ENCODE results near the gene IMPDH1.

The IMPDH1 gene

DNA sequence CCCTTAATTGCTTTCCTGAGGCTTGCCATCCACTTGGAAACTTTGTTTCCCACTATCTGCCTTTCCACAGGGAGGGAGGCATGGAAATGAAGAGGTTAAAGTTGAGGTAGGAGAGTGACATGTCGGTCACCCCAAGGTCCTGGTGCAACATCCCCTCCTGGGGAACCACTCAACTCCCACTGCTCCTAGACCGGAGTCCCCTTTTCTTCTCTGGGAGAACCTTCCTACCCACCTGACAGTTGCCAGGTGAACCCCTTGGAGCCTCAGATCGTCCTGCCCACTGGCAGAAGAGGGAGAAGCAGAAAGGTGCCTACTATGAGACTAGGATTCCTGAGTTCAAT lies 21.7 kb downstream of the IMPDH1 start:
- DNase-seq (ENCODE audit: low read depth) = no peak
- H3K4me3 ChIP-seq (ENCODE audit: low read depth, low read length) = no peak overlapping the region
- TF ChIP-seq, protein P1, sequence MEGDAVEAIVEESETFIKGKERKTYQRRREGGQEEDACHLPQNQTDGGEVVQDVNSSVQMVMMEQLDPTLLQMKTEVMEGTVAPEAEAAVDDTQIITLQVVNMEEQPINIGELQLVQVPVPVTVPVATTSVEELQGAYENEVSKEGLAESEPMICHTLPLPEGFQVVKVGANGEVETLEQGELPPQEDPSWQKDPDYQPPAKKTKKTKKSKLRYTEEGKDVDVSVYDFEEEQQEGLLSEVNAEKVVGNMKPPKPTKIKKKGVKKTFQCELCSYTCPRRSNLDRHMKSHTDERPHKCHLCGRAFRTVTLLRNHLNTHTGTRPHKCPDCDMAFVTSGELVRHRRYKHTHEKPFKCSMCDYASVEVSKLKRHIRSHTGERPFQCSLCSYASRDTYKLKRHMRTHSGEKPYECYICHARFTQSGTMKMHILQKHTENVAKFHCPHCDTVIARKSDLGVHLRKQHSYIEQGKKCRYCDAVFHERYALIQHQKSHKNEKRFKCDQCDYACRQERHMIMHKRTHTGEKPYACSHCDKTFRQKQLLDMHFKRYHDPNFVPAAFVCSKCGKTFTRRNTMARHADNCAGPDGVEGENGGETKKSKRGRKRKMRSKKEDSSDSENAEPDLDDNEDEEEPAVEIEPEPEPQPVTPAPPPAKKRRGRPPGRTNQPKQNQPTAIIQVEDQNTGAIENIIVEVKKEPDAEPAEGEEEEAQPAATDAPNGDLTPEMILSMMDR (IDR thresholded peaks at IDR 0.05; ENCODE audit: control insufficient read depth, extremely low read depth, insufficient read depth) = no peak

DNA sequence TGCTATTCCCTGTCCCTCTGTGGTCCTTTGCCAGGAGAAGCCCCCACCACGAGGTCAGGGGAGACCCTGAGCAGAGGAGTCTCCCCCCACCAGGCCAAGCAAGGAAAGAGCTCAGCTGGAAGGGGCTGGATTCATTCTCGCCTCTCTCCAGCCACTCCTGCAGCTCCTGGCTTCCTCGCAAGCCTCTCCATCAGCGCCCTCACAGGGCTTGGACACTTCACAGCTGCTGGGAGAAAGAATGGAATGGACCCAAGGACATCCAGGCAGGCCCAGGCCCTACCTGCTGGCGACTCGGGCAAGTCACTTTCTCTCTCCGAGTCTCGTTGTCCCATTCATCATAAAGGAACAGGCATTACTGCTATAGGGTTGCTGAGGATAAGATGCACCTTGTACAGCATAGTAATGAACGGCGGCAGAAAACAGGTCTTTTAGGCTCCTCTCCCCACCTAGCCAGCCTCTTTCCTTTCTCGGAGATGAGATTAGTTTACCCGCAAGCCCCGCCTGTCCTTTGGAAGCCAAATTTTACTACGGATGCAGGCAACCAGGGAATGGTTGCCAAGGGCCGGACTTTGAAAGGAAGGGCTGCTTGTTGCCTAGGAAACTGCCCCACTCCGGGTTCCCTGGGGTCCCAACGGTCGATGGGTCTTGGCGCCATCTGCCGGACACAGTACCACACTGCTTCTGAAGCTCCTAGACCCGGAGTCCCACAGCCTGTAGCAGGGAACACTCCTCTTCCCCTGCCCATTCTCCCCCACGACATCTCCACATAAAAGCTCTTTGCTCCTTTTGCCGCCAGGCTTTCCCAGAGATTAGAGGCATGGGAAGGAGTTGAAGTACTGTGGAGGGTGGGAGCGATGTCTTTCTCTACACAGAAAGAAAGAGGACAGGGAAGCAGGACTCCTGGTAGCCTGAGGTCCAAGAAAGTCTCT lies 22.3 kb downstream of the IMPDH1 start:
- no peak for DNase-seq (ENCODE audit: low read depth)
- no peak overlapping the region for H3K4me3 ChIP-seq (ENCODE audit: low read depth, low read length)
- TF ChIP-seq, protein P1 (IDR thresholded peaks at IDR 0.05; ENCODE audit: control insufficient read depth, extremely low read depth, insufficient read depth) = peak; percentile 83

DNA sequence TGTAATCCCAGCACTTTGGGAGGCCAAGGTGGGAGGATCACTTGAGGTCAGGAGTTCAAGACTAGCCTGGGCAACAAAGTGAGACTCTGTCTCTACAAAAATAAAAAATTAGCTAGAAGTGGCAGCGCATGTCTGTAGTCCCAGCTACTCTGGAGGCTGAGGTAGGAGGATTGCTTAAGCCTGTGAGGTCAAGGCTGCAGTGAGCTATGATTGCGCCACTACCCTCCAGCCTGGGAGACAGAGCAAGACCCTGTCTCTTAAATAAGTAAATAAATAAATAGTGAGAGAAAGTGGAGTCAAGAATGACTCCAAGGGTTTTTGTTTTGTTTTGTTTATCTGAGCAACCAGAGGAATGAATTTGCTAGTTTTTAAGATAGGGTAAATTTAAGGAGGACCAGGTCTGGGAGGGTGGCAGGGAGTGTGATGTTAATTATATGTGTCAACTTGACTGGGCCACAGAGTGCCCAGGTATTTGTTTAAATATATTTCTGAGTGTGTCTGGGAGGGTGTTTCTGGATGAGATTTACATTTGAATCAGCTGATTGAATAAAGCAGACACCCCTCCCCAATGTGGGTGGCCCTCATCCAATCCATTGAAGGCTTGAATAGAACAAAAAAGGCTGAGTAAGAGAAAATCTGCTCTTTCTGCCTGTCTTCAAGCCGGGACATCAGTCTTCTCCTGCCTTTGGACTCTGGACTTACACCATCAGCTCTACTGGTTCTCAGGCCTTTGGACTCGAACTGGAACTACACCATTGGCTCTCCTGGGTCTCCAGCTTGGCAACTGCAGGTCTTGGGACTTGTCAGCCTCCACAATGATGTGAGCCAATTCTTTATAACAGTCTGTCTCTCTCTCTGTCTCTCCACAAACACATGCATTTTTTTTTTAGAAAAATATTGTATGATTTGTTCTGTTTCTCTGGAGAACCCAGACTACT lies 23.5 kb downstream of the IMPDH1 start:
- no peak for DNase-seq (ENCODE audit: low read depth)
- TF ChIP-seq, protein P1 (IDR thresholded peaks at IDR 0.05; ENCODE audit: control insufficient read depth, extremely low read depth, insufficient read depth) = no peak
- H3K4me3 ChIP-seq (ENCODE audit: low read depth, low read length) = no peak overlapping the region

DNA sequence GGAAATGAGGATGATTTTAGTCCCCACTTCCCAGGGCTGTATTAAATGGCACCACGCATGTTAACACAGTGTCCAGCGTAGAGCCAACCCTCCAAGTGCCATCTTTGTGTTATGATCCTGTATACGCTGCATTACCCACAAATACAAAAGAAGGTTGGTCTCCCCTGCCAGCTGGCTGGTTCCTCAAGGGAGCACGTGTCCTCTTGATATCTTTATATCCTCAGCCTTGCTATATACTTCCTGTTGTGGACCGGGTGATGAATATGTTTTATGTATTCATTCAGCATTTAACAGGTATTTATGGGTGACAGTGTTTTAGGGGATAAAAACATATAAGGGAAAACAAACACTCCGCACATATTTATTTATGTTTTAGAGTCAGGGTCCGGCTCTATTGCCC lies 25.1 kb downstream of the IMPDH1 start:
- no peak for DNase-seq (ENCODE audit: low read depth)
- TF ChIP-seq, protein P1 (IDR thresholded peaks at IDR 0.05; ENCODE audit: control insufficient read depth, extremely low read depth, insufficient read depth) = no peak
- H3K4me3 ChIP-seq (ENCODE audit: low read depth, low read length) = no peak overlapping the region

DNA sequence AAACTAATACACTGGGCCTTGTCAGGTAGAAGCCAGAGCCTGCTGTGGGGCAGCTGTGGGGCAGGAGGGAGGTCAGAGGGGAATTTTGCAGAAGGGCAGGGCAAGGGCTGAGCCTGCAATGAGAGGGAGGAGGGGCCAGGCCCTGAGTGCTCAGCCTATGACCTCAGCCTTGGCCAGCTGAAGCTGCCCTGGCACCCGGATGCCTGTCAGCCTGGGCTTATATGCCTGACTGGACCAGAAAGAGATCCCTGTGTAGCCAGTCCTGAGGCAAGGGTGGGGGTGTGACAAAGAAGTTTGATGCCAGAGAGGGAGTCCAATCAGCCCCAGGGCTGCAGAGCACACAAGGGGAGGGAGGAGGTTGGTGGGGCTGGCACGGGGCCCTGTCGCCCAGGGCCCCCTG lies 26.0 kb downstream of the IMPDH1 start:
- DNase-seq (ENCODE audit: low read depth) = peak; percentile 56
- no peak overlapping the region for H3K4me3 ChIP-seq (ENCODE audit: low read depth, low read length)
- TF ChIP-seq, protein P1 (IDR thresholded peaks at IDR 0.05; ENCODE audit: control insufficient read depth, extremely low read depth, insufficient read depth) = no peak

DNA sequence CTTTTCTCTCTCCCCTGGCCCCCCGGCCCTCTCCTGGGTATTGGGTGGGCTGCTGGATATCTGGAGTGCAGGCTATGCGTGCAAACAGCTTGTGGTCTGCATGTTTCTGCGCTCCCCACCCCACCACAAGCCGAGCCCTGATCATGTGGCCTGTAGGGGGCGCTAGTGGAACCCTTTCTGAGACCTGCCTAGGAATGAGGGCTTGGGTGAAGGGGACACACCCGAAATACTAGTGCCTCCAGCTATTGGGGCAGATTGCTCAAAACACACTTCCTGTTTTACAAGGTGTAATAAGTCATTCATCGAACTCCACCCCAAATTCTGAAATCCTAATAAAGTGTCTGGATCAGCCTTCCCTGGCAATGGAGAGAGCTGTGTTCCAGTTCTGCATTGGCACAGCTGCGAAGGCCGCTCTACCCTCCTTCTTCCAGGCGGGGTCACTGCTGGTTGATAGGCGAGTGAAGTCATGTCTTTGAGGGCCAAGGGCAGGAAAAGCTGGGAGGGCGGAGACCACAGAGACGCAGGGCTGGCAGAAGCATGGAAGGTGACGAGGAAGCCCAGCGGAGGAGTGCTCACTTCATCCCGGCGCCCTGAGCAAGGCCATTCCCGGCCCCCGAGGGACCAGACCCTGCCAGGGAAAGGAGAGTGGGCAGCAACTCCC lies 28.5 kb downstream of the IMPDH1 start:
- no peak for DNase-seq (ENCODE audit: low read depth)
- H3K4me3 ChIP-seq (ENCODE audit: low read depth, low read length) = no peak overlapping the region
- TF ChIP-seq, protein P1 (IDR thresholded peaks at IDR 0.05; ENCODE audit: control insufficient read depth, extremely low read depth, insufficient read depth) = peak; percentile 37; the same call in 1 of the 2 replicates
